ENCODE data around the gene APCDD1L. TPM values are rescaled to one million over a fixed set of nuclear protein-coding genes. Genes with fewer than 3 reads are reported as not detected.
"Not testable (repeated sequence)": the region's sequence is repeated elsewhere in the genome, so short reads cannot be mapped to it uniquely, and the experiment has no call there.

APCDD1L gene
- total RNA-seq, 1 donor from 2014 or later: 1.4 TPM

- intact Hi-C loops (cut with DNase I): no loop called here
- no peak for DNase-seq (ENCODE audit: low spot score)
Measured at GRCh38 chr20:58518896-58519593, 3.8 kb upstream of the APCDD1L start.

GRCh38 chr20:58518387-58518786 lies 3.2 kb upstream of the APCDD1L start:
- no peak for DNase-seq (ENCODE audit: low spot score)
- intact Hi-C loops (cut with DNase I): no loop called here

GRCh38 chr20:58514321-58515232 lies 622 bp downstream of the APCDD1L start:
- intact Hi-C loops (cut with DNase I): no loop called here
- DNase-seq (ENCODE audit: low spot score): no peak

DNA sequence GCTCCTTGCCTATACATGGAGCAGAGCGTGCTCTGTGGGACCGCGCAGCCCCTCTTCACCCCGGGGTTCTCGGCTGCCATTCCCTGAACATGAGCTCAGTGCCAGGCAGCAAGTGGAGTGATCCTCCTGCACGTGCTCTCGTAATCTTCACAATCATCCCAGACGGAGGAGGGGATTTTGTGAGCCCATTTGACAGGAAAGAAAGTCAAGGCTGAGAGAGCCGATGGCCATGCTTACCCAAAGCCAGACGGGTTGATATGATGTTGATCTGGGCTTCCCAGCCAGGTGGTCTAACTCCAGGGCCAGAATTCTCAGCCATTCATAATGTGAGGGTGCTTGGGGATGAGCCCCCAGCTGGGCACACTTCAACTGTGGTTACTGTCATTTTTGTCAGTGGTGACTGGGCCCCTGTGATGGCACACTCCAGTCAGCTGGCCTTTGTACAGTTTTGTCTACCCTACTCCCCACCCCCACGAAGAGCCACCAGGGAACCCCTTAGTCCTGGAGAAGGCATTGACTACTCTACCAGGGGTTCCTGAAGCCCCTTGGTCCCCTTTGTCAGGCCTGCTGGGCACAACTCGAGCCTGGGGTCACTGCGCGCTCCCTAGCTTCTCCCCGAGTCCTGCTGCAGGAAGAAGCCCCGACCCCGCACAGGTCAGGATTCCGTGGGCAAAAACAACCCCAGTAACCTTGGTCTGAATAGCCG lies 1.5 kb downstream of the APCDD1L start:
- intact Hi-C loops (cut with DNase I): no loop called here

DNA sequence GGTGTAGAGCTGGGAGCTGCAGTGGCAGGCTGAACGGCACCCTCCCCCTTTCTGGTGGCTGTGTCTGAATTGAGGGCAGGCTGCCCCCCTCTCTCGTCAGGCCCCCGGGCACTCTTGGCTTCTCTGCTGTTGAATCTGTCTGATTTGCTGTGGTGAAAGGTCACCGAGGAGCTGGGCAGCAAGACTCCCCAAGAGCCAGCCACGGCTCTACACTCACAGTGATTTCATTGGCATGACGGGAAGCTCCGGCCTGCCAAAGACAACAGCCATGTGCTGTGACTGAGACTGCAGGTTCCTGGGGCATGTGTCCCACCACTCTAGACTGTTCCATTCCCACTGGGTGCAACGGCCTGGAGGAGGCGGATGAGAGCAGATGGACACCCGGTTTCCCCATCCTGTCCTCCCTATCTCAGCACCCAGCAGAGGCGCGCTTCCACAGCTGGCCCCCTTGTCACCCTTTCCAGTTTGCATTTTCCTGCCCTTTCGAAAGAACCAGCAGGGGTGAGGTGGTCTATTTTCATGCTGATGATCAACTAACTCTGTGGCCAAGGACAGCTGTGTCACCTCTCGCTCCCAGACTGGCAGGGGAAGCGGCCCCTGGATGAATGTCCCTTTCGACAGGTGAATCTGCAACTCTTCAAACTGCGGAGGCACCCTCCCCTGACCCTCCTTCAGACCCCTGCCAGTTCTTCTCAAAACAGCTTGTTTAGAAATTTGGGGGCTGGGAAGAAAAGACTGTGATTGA lies 2.2 kb downstream of the APCDD1L start:
- DNase-seq (ENCODE audit: low spot score): no peak
- intact Hi-C loops (cut with DNase I): no loop called here

More for the DNA sequence above, 1.5 kb downstream of the APCDD1L start:
- no peak for DNase-seq (ENCODE audit: low spot score)

DNA sequence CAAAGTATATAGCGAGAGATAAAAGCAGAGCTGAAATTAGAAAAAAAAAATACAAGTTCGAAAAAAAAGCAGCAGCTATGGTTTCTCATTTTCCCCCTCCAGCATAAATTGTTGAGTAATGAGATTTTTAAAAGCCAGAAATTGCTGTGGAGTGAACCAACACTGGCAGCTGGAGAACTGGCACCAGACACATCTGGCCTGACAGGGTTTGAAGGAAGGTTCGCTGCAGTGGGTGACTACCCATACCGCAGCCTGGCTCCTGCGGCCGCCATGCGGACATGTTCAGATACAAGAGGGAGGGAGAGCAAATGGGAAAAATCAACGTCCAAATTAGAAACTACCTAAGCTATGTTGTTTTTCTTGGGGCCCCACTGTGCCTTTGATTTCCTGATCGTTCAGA lies 3.3 kb downstream of the APCDD1L start:
- DNase-seq (ENCODE audit: low spot score): no peak
- intact Hi-C loops (cut with DNase I): no loop called here

GRCh38 chr20:58511364-58511763 lies 3.8 kb downstream of the APCDD1L start:
- no peak for DNase-seq (ENCODE audit: low spot score)
- intact Hi-C loops (cut with DNase I): no loop called here

DNA sequence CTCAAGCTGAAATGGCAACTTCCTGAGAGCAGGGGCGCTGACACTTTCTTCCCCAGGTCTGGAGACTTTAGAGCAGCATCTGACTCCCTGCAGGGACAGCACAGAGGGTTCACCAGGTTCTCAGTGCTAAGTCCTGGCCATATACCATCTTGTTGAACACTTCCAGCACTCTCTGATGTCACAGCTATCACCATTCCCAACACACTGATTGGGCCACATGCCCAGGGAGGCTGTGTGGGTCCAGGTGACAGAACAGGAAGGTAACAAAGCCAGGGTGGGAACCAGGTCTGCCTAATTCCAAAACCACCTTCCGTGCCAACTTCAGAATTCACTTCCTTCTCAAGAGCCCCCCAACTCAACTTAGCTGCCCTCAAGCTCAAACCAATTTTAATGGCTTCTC lies 4.3 kb downstream of the APCDD1L start:
- DNase-seq (ENCODE audit: low spot score): no peak
- intact Hi-C loops (cut with DNase I): no loop called here

- intact Hi-C loops (cut with DNase I): no loop called here
- no peak for DNase-seq (ENCODE audit: low spot score)
Measured at GRCh38 chr20:58508762-58509395, 6.3 kb downstream of the APCDD1L start.

- intact Hi-C loops (cut with DNase I): not testable (repeated sequence)
Measured at GRCh38 chr20:58506999-58507398, 8.2 kb downstream of the APCDD1L start.

GRCh38 chr20:58504566-58504965 lies 10.6 kb downstream of the APCDD1L start:
- intact Hi-C loops (cut with DNase I): no loop called here
- DNase-seq (ENCODE audit: low spot score): no peak

More at GRCh38 chr20:58506999-58507398, 8.2 kb downstream of the APCDD1L start:
- DNase-seq (ENCODE audit: low spot score): not testable (repeated sequence)

- intact Hi-C loops (cut with DNase I): no loop called here
- no peak for DNase-seq (ENCODE audit: low spot score)
Measured at GRCh38 chr20:58503668-58504067, 11.5 kb downstream of the APCDD1L start.

DNA sequence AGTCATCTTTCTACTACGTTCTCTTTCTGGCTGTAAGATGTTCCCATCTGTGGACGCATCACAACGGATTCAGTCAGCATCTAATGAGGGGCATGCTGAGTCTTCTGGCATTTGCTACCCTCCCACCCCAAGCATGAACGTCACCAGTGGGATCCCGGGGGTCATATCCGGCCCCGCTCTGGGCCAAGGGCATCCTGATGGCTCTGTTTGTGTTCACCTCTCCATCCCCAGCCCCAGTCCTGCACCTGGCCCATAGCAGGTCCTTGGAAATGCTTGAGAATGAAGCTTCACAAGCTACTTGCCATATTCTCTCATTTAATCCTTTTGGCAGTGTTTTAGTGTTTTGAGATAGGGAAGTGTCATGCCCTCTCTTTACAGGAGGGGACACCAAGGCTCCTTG lies 14.9 kb downstream of the APCDD1L start:
- intact Hi-C loops (cut with DNase I): no loop called here
- DNase-seq (ENCODE audit: low spot score): no peak

GRCh38 chr20:58498470-58499068 lies 16.6 kb downstream of the APCDD1L start:
- no peak for DNase-seq (ENCODE audit: low spot score)
- intact Hi-C loops (cut with DNase I): no loop called here

DNA sequence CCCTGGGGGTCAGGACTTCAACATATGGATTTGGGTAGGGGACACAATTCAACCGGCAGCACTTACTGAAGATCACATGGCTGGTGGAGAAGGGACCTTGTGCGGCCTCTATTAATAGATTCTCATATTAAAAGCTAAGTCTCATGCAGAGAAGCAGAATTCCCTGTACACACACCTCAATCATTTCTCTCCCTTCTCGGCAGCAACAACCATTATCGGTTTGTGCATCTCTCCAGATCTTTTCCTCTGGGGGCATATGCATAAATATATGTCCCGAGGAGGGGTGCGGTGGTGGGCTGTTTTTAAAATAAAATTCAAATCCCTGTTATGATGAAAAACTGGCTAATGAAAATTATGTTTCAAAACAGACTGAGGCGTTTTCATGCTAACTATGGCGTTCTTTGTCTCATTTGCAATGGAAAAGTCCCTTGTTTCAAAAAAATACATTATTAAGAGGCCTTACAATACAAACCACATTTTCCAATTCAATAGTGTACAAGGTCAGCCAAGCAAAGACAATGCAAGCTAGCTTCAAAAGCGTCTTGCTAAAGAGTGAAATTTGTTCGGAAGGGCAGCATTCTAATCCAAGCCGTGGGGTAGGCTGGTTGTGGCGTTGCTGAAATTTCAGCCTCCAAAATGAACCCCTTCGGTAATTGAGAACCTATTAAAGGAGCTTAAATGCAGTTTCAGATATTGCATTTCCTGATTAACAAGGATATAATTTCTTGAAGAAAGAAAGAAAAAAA lies 17.3 kb downstream of the APCDD1L start:
- intact Hi-C loops (cut with DNase I): no loop called here
- no peak for DNase-seq (ENCODE audit: low spot score)

- no peak for DNase-seq (ENCODE audit: low spot score)
- intact Hi-C loops (cut with DNase I): no loop called here
Measured at GRCh38 chr20:58497076-58497641, 18.0 kb downstream of the APCDD1L start.

GRCh38 chr20:58496429-58496769 lies 18.8 kb downstream of the APCDD1L start:
- intact Hi-C loops (cut with DNase I): no loop called here

More at GRCh38 chr20:58496429-58496769, 18.8 kb downstream of the APCDD1L start:
- DNase-seq (ENCODE audit: low spot score): no peak

Data from cardiac septum (tissue), 1 donor.